SK-N-SH treated with all-trans-retinoic acid at 6 μM for 48 hours (cell line): ENCODE data around the gene MTREX.

ENCODE experiments used
- ATAC-seq: fragments of 200-7000 bp; cut with Tn5 transposase; 3 replicates; pipeline ENCODE4 v1.9.1; 2020; ENCODE audit warnings: mild to moderate bottlenecking, moderate library complexity
- ARNTL ChIP-seq: fragments of 450-650 bp; formaldehyde crosslinking; IDR thresholded peaks from 2 replicates; pipeline ENCODE4 v1.5.0; 2020; ENCODE audit warnings: low read depth, mild to moderate bottlenecking, moderate library complexity, borderline replicate concordance
- BACH2 ChIP-seq: fragments of 250-450 bp; sonication (Bioruptor Pico); IDR thresholded peaks from 2 replicates; pipeline ENCODE4 v1.9.0; 2021; ENCODE audit warnings: mild to moderate bottlenecking, borderline replicate concordance
- CSDC2 ChIP-seq: fragments of 250-450 bp; sonication (Bioruptor Pico); IDR thresholded peaks from 2 replicates; pipeline ENCODE4 v1.5.0; 2020; ENCODE audit warnings: mild to moderate bottlenecking, moderate library complexity
- ESRRG ChIP-seq: fragments of 250-450 bp; sonication (Bioruptor Pico); IDR thresholded peaks from 2 replicates; pipeline ENCODE4 v1.6.1; 2021; ENCODE audit warnings: mild to moderate bottlenecking
- GLIS3 ChIP-seq: fragments of 250-450 bp; sonication (Bioruptor Pico); IDR thresholded peaks from 2 replicates; pipeline ENCODE4 v1.5.0; 2020; ENCODE audit warnings: mild to moderate bottlenecking, moderate library complexity
- ISL1 ChIP-seq: fragments of 250-450 bp; sonication (Bioruptor Pico); IDR thresholded peaks from 2 replicates; pipeline ENCODE4 v2.1.2; 2022; ENCODE audit warnings: mild to moderate bottlenecking, moderate library complexity
- OSR1 ChIP-seq: fragments of 250-450 bp; sonication (Bioruptor Pico); IDR thresholded peaks from 2 replicates; pipeline ENCODE4 v1.8.0; 2022; ENCODE audit warnings: moderate library complexity, mild to moderate bottlenecking, inconsistent platforms
- PPARA ChIP-seq: fragments of 250-450 bp; sonication (Bioruptor Pico); IDR thresholded peaks from 2 replicates; pipeline ENCODE4 v1.5.0; 2020; ENCODE audit warnings: mild to moderate bottlenecking, borderline replicate concordance
- RARB ChIP-seq: fragments of 250-450 bp; sonication (Bioruptor Pico); IDR thresholded peaks from 2 replicates; pipeline ENCODE4 v1.8.0; 2021; ENCODE audit warnings: mild to moderate bottlenecking, moderate library complexity
- TCF4 ChIP-seq: fragments of 250-450 bp; sonication (Bioruptor Pico); IDR thresholded peaks from 2 replicates; pipeline ENCODE4 v1.8.0; 2021; ENCODE audit warnings: mild to moderate bottlenecking, moderate library complexity, borderline replicate concordance
- TOX ChIP-seq: fragments of 250-450 bp; sonication (Bioruptor Pico); IDR thresholded peaks from 2 replicates; pipeline ENCODE4 v1.8.0; 2021; ENCODE audit warnings: mild to moderate bottlenecking, moderate library complexity, borderline replicate concordance
- ZC3H10 ChIP-seq: fragments of 250-450 bp; sonication (Bioruptor Pico); IDR thresholded peaks from 2 replicates; pipeline ENCODE4 v1.5.1; 2021; ENCODE audit warnings: mild to moderate bottlenecking, moderate library complexity
- ZFP3 ChIP-seq: fragments of 250-450 bp; sonication (Bioruptor Pico); IDR thresholded peaks from 2 replicates; pipeline ENCODE4 v1.5.0; 2020; ENCODE audit warnings: mild to moderate bottlenecking, moderate library complexity
- ZNF565 ChIP-seq: fragments of 450-650 bp; formaldehyde crosslinking; conservative IDR thresholded peaks from 2 replicates; pipeline ENCODE4 v1.5.0; 2020; ENCODE audit warnings: low read depth, mild to moderate bottlenecking, moderate library complexity
- ZNF70 ChIP-seq: fragments of 450-650 bp; formaldehyde crosslinking; IDR thresholded peaks from 2 replicates; pipeline ENCODE4 v1.5.0; 2020; ENCODE audit warnings: mild to moderate bottlenecking, moderate library complexity
- ZNF8 ChIP-seq: fragments of 450-650 bp; formaldehyde crosslinking; IDR thresholded peaks from 2 replicates; pipeline ENCODE4 v1.5.0; 2020; ENCODE audit warnings: mild to moderate bottlenecking, moderate library complexity
- TF ChIP-seq, protein P1 (sequence below): fragments of 250-450 bp; sonication (Bioruptor Pico); IDR thresholded peaks from 2 replicates; pipeline ENCODE4 v1.5.1; 2020; ENCODE audit warnings: low read depth, mild to moderate bottlenecking, moderate library complexity
- TF ChIP-seq, protein P2 (sequence below): fragments of 250-450 bp; sonication (Bioruptor Pico); IDR thresholded peaks from 2 replicates; pipeline ENCODE4 v1.8.0; 2020; ENCODE audit warnings: mild to moderate bottlenecking, moderate library complexity, borderline replicate concordance
- TF ChIP-seq, protein P3 (sequence below): fragments of 250-450 bp; sonication (Bioruptor Pico); IDR thresholded peaks from 2 replicates; pipeline ENCODE4 v1.8.0; 2021; ENCODE audit warnings: low read depth, mild to moderate bottlenecking, moderate library complexity, borderline replicate concordance
- TF ChIP-seq, protein P4 (sequence below): fragments of 250-450 bp; sonication (Bioruptor Pico); IDR thresholded peaks from 2 replicates; pipeline ENCODE4 v1.5.0; 2020; ENCODE audit warnings: mild to moderate bottlenecking, moderate library complexity
- TF ChIP-seq, protein P5 (sequence below): fragments of 250-450 bp; sonication (Bioruptor Pico); IDR thresholded peaks from 2 replicates; pipeline ENCODE4 v1.5.1; 2021; ENCODE audit warnings: mild to moderate bottlenecking, moderate library complexity

MTREX gene

DNA sequence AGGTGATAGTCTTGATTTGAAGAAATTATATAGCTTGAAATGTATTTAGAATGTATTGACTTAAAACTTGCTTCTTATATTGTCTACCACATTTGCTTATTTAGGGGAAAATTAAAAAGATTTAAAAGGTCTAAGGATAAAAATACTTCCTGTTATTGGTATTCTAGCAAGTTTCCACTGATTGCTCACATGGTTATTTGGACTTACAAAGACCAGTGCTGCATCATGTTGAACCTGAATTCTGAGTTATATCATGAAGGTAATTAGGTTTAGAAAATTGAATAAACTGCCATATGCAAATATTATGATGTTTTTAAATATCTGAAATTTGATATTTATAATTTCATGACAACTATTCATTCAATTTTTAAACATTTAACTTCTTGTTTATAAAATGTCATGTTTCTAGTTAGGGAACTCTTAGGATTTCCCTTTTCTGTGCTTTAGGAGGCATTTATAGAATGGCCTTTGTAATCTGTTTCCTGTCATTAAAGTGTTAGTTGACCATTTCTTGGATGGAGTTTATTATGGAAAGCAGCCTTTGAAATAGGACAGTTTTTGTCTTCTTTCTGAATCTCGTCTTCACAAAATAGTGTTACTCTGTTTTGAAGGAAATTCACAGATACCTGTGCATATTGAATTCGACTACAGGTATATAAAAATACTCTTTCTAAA is 85.8 kb downstream of the MTREX start:
- TF ChIP-seq, protein P1, sequence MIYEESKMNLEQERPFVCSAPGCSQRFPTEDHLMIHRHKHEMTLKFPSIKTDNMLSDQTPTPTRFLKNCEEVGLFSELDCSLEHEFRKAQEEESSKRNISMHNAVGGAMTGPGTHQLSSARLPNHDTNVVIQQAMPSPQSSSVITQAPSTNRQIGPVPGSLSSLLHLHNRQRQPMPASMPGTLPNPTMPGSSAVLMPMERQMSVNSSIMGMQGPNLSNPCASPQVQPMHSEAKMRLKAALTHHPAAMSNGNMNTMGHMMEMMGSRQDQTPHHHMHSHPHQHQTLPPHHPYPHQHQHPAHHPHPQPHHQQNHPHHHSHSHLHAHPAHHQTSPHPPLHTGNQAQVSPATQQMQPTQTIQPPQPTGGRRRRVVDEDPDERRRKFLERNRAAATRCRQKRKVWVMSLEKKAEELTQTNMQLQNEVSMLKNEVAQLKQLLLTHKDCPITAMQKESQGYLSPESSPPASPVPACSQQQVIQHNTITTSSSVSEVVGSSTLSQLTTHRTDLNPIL (CRISPR knock-in tag), result no peak
- TF ChIP-seq, protein P2, sequence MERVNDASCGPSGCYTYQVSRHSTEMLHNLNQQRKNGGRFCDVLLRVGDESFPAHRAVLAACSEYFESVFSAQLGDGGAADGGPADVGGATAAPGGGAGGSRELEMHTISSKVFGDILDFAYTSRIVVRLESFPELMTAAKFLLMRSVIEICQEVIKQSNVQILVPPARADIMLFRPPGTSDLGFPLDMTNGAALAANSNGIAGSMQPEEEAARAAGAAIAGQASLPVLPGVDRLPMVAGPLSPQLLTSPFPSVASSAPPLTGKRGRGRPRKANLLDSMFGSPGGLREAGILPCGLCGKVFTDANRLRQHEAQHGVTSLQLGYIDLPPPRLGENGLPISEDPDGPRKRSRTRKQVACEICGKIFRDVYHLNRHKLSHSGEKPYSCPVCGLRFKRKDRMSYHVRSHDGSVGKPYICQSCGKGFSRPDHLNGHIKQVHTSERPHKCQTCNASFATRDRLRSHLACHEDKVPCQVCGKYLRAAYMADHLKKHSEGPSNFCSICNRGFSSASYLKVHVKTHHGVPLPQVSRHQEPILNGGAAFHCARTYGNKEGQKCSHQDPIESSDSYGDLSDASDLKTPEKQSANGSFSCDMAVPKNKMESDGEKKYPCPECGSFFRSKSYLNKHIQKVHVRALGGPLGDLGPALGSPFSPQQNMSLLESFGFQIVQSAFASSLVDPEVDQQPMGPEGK, result no peak
- TF ChIP-seq ZC3H10 (no peak), ZNF8 (CRISPR knock-in tag) (no peak), OSR1 (no peak), ZFP3 (CRISPR knock-in tag) (no peak), ARNTL (CRISPR knock-in tag) (no peak), RARB (CRISPR knock-in tag) (no peak), PPARA (CRISPR knock-in tag) (no peak), ZNF565 (CRISPR knock-in tag) (no peak), BACH2 (CRISPR knock-in tag) (no peak), ZNF70 (CRISPR knock-in tag) (no peak), ESRRG (CRISPR knock-in tag) (no peak)
- TF ChIP-seq, protein P3, sequence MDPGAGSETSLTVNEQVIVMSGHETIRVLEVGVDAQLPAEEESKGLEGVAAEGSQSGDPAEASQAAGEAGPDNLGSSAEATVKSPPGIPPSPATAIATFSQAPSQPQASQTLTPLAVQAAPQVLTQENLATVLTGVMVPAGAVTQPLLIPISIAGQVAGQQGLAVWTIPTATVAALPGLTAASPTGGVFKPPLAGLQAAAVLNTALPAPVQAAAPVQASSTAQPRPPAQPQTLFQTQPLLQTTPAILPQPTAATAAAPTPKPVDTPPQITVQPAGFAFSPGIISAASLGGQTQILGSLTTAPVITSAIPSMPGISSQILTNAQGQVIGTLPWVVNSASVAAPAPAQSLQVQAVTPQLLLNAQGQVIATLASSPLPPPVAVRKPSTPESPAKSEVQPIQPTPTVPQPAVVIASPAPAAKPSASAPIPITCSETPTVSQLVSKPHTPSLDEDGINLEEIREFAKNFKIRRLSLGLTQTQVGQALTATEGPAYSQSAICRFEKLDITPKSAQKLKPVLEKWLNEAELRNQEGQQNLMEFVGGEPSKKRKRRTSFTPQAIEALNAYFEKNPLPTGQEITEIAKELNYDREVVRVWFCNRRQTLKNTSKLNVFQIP, result no peak
- TF ChIP-seq, protein P4, sequence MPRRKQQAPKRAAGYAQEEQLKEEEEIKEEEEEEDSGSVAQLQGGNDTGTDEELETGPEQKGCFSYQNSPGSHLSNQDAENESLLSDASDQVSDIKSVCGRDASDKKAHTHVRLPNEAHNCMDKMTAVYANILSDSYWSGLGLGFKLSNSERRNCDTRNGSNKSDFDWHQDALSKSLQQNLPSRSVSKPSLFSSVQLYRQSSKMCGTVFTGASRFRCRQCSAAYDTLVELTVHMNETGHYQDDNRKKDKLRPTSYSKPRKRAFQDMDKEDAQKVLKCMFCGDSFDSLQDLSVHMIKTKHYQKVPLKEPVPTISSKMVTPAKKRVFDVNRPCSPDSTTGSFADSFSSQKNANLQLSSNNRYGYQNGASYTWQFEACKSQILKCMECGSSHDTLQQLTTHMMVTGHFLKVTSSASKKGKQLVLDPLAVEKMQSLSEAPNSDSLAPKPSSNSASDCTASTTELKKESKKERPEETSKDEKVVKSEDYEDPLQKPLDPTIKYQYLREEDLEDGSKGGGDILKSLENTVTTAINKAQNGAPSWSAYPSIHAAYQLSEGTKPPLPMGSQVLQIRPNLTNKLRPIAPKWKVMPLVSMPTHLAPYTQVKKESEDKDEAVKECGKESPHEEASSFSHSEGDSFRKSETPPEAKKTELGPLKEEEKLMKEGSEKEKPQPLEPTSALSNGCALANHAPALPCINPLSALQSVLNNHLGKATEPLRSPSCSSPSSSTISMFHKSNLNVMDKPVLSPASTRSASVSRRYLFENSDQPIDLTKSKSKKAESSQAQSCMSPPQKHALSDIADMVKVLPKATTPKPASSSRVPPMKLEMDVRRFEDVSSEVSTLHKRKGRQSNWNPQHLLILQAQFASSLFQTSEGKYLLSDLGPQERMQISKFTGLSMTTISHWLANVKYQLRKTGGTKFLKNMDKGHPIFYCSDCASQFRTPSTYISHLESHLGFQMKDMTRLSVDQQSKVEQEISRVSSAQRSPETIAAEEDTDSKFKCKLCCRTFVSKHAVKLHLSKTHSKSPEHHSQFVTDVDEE, result no peak
- TF ChIP-seq, protein P5, sequence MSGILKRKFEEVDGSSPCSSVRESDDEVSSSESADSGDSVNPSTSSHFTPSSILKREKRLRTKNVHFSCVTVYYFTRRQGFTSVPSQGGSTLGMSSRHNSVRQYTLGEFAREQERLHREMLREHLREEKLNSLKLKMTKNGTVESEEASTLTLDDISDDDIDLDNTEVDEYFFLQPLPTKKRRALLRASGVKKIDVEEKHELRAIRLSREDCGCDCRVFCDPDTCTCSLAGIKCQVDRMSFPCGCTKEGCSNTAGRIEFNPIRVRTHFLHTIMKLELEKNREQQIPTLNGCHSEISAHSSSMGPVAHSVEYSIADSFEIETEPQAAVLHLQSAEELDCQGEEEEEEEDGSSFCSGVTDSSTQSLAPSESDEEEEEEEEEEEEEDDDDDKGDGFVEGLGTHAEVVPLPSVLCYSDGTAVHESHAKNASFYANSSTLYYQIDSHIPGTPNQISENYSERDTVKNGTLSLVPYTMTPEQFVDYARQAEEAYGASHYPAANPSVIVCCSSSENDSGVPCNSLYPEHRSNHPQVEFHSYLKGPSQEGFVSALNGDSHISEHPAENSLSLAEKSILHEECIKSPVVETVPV, result no peak
- TF ChIP-seq, all 23 proteins: peak for 0
- no peak for ATAC-seq

DNA sequence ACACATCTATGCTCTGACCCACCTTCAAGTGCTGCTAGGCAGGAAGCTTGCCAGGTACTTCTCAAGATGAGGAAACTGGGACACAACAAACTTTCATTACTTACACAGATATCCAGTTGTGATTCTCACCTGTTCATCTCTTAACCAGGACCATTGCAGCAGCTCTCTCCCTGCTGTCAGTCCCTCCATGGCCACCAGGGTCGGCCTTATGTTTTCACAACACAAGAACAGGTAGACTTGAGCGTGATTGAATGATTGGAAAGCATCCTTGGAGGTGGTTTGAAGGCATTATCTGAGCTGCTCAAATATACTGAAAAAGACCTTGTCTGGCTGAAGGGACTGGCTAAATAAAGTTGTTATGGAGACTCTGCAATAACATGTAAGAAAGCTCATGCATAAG is 94.4 kb downstream of the MTREX start:
- no peak for ATAC-seq
- no peak for TF ChIP-seq TCF4 (CRISPR knock-in tag)
- TF ChIP-seq ZNF8 (CRISPR knock-in tag), result no peak
- TF ChIP-seq BACH2 (CRISPR knock-in tag), result no peak
- TF ChIP-seq, protein P1 (CRISPR knock-in tag), result no peak
- no peak for TF ChIP-seq OSR1
- TF ChIP-seq CSDC2, result no peak
- TF ChIP-seq GLIS3 (CRISPR knock-in tag), result no peak
- TF ChIP-seq, protein P4, result no peak
- no peak for TF ChIP-seq ESRRG (CRISPR knock-in tag)
- TF ChIP-seq ZNF565 (CRISPR knock-in tag), result no peak
- no peak for TF ChIP-seq ZNF70 (CRISPR knock-in tag)
- TF ChIP-seq ZFP3 (CRISPR knock-in tag), result no peak
- TF ChIP-seq, protein P3, result no peak
- no peak for TF ChIP-seq TOX
- TF ChIP-seq, protein P2, result no peak
- TF ChIP-seq ISL1 (CRISPR knock-in tag), result no peak
